Endothelial cell of umbilical vein (primary cell): ENCODE results near the gene TMEM178B. TPM values are rescaled to one million over a fixed set of nuclear protein-coding genes. Genes with fewer than 3 reads are reported as not detected.

Experiments used
- BruUV-seq: library from RNA; stranded (reverse); fragments of 400-500 nt; replicated peaks from 2 replicates; lab custom pipeline; 2021; lab: Mats Ljungman, UMichigan
- CTCF ChIA-PET: fragments of 300-600, 350-600 bp; sonication (Branson Sonifier 250); formaldehyde crosslinking; loops from one replicate; lab custom pipeline; 2021; ENCODE audit warnings: antibody characterized with exemption, inconsistent platforms; lab: Charles Lee
- POLR2A ChIA-PET: fragments of 300-600, 350-600 bp; sonication (Branson Sonifier 250); formaldehyde crosslinking; loops from one replicate; lab custom pipeline; 2021; ENCODE audit warnings: antibody characterized with exemption, inconsistent platforms; lab: Charles Lee
- DNase-seq: peaks from one replicate; pipeline ENCODE4 v3.0.0-alpha.2; 2011; ENCODE audit warnings: low read depth, low spot score
- FAIRE-seq: peaks from 2 replicates; lab custom pipeline; 2011; peaks lifted over from hg19 to GRCh38; lab: Jason Lieb, UNC
- H2AFZ ChIP-seq: 2 replicates; pipeline ENCODE4 v1.6.0; 2012; ENCODE audit warnings: low read depth, low read length, control low read depth, inconsistent platforms
- H3K27ac ChIP-seq: 2 replicates; pipeline ENCODE4 v1.5.1; 2011; ENCODE audit warnings: low read depth, mild to moderate bottlenecking, control low read depth, low read length, moderate library complexity; ENCODE audit not compliant: insufficient read depth
- H3K27me3 ChIP-seq, 2 experiments: 2 replicates each; pipeline versions ENCODE4 v1.6.0 to v1.6.1; 2011; ENCODE audit warnings: low read length in 2 of 2, mixed read lengths in 1 of 2; ENCODE audit not compliant: control insufficient read depth in 2 of 2, insufficient read depth in 2 of 2
- H3K36me3 ChIP-seq, 2 experiments: 2 replicates in 1 of 2; 3 replicates in 1 of 2; pipeline ENCODE4 v1.5.1; 2011; ENCODE audit warnings: low read length in 2 of 2, mild to moderate bottlenecking in 1 of 2, moderate library complexity in 1 of 2; ENCODE audit not compliant: control insufficient read depth in 2 of 2, insufficient read depth in 2 of 2; ENCODE audit errors: extremely low read depth in 1 of 2
- H3K4me1 ChIP-seq: 3 replicates; pipeline ENCODE4 v1.5.1; 2011; ENCODE audit warnings: mild to moderate bottlenecking, low read length; ENCODE audit not compliant: control insufficient read depth, insufficient read depth; ENCODE audit errors: extremely low read depth
- H3K4me2 ChIP-seq: 2 replicates; pipeline ENCODE4 v1.6.1; 2011; ENCODE audit warnings: low read length, control low read depth, mixed read lengths; ENCODE audit not compliant: insufficient read depth
- H3K4me3 ChIP-seq, 3 experiments: fragments of 200-600 bp in 1 of 3; sonication (generic), shearing (Covaris generic) in 1 of 3; replicated peaks in 1 of 3; 2 replicates each; pipeline ENCODE4 v1.5.1; 2011 to 2016; ENCODE audit warnings: control low read depth in 3 of 3, low read length in 3 of 3, mild to moderate bottlenecking in 2 of 3, inconsistent platforms in 1 of 3, low read depth in 1 of 3, moderate library complexity in 1 of 3; ENCODE audit not compliant: insufficient read depth in 1 of 3
- H3K79me2 ChIP-seq: 2 replicates; pipeline ENCODE4 v1.6.0; 2012; ENCODE audit warnings: low read length, inconsistent platforms; ENCODE audit not compliant: control insufficient read depth, insufficient read depth
- H3K9ac ChIP-seq: replicated peaks from 2 replicates; pipeline ENCODE3; 2011; ENCODE audit warnings: low read length, control low read depth; ENCODE audit not compliant: insufficient read depth; ENCODE audit errors: extremely low read depth
- H3K9me1 ChIP-seq: replicated peaks from 3 replicates; pipeline ENCODE4 v1.6.0; 2011; ENCODE audit warnings: mild to moderate bottlenecking, low read length; ENCODE audit not compliant: control insufficient read depth, insufficient read depth; ENCODE audit errors: extremely low read depth
- H3K9me3 ChIP-seq: replicated peaks from 2 replicates; pipeline ENCODE4 v1.5.1; 2012; ENCODE audit warnings: low read length, inconsistent platforms; ENCODE audit not compliant: control insufficient read depth, insufficient read depth
- H4K20me1 ChIP-seq: replicated peaks from 2 replicates; pipeline ENCODE3; 2011; ENCODE audit warnings: mild to moderate bottlenecking, low read length; ENCODE audit not compliant: control insufficient read depth, insufficient read depth; ENCODE audit errors: extremely low read depth
- CTCF ChIP-seq, 2 donors: IDR thresholded peaks; 1 replicate in 1 of 2; 2 replicates in 1 of 2; pipeline ENCODE4 v1.5.1; 2011; ENCODE audit warnings: low read length in 2 of 2, mild to moderate bottlenecking in 2 of 2, moderate library complexity in 2 of 2, control low read depth in 1 of 2, inconsistent platforms in 1 of 2, low read depth in 1 of 2; ENCODE audit not compliant: insufficient read depth in 1 of 2; ENCODE audit errors: extremely low read depth in 1 of 2
- EZH2 ChIP-seq: IDR thresholded peaks from 2 replicates; pipeline ENCODE4 v1.6.1; 2012; ENCODE audit warnings: borderline replicate concordance, low read depth, mild to moderate bottlenecking, moderate library complexity, low read length, inconsistent platforms; ENCODE audit not compliant: severe bottlenecking
- FOS ChIP-seq: IDR thresholded peaks from 2 replicates; pipeline ENCODE4 v1.6.1; 2011; ENCODE audit warnings: mild to moderate bottlenecking, low read length, moderate library complexity, borderline replicate concordance; ENCODE audit not compliant: insufficient read depth
- GATA2 ChIP-seq: IDR thresholded peaks from 2 replicates; pipeline ENCODE4 v1.7.0; 2011; ENCODE audit warnings: low read depth, mild to moderate bottlenecking, moderate library complexity, mixed read lengths, low read length; ENCODE audit not compliant: insufficient read length, insufficient read depth
- JUN ChIP-seq: IDR thresholded peaks from 2 replicates; pipeline ENCODE4 v1.6.1; 2011; ENCODE audit warnings: borderline replicate concordance, low read depth; ENCODE audit not compliant: insufficient read length, insufficient read depth
- MAX ChIP-seq: IDR thresholded peaks from 2 replicates; pipeline ENCODE4 v1.6.1; 2011; ENCODE audit not compliant: insufficient read depth, insufficient read length
- MYC ChIP-seq: IDR thresholded peaks from one replicate; pipeline ENCODE4 v1.6.1; 2011; ENCODE audit warnings: mild to moderate bottlenecking, low read depth, low read length
- POLR2A ChIP-seq: IDR thresholded peaks from 2 replicates; pipeline ENCODE4 v1.6.1; 2012; ENCODE audit warnings: low read depth, mild to moderate bottlenecking, control low read depth, low read length
- POLR2AphosphoS5 ChIP-seq: IDR thresholded peaks from 2 replicates; pipeline ENCODE4 v1.6.1; 2012; ENCODE audit warnings: low read depth, mild to moderate bottlenecking, control low read depth, low read length, moderate library complexity; ENCODE audit not compliant: insufficient read depth
- dilution Hi-C: fragments of 300-500 bp; cut with MboI; formaldehyde crosslinking; loops from one replicate; pipeline ENCODE4 v1.15.0; 2019; ENCODE audit warnings: low sequenced_read_pairs; ENCODE audit not compliant: extremely low pct_ligation_motif_present
- intact Hi-C: fragments of 100-400 bp; cut with micrococcal nuclease; formaldehyde crosslinking; loops from one replicate; pipeline ENCODE4 v1.10.0; 2022
- polyA plus RNA-seq, 4 experiments: library from polyadenylated mRNA; depleted of rRNA in 3 of 4; stranded (reverse) in 3 of 4; unstranded in 1 of 4; fragments of >200 nt; gene quantifications; 2 replicates each; pipeline versions ENCODE4 v1.2.1 to v1.2.3, GENCODE V29; 2011 to 2012; ENCODE audit warnings: missing spikeins in 1 of 4
- total RNA-seq: library from RNA; stranded (reverse); gene quantifications from 2 replicates; pipeline ENCODE4 v1.2.3, GENCODE V29; 2021

The TMEM178B gene
- total and polyA plus RNA-seq, 2 donors (not counting 3 experiments of a cell fraction or from before 2014, with no cell fraction given) = not detected

GRCh38 chr7:141386881-141387280, 313.0 kb downstream of the TMEM178B start:
- no peak overlapping the region for H3K4me3 ChIP-seq
- H3K36me3 ChIP-seq = no peaks in the 10 kb centered on the region
- H3K79me2 ChIP-seq = no peaks in the 10 kb centered on the region
- no peak overlapping the region for H3K4me2 ChIP-seq
- no TSS peak for BruUV-seq
- H2AFZ ChIP-seq = no peak overlapping the region
- intact Hi-C loops (no loop called here), dilution Hi-C loops (no loop called here)
- H3K9me1 ChIP-seq = no peaks in the 10 kb centered on the region
- H3K27ac ChIP-seq = no peak overlapping the region
- no peaks in the 10 kb centered on the region for H4K20me1 ChIP-seq
- DNase-seq = no peak
- H3K9me3 ChIP-seq = no peaks in the 10 kb centered on the region
- TF ChIP-seq EZH2 = no peak
- no peak for TF ChIP-seq FOS
- no peak for TF ChIP-seq POLR2AphosphoS5
- no peak for TF ChIP-seq JUN
- no peak for TF ChIP-seq GATA2
- no peak for TF ChIP-seq MYC
- TF ChIP-seq CTCF (IDR thresholded peaks at IDR 0.05; ENCODE audit: extremely low read depth in 1 of 2, insufficient read depth in 1 of 2, low read depth in 1 of 2, low read length in 2 of 2) = no peak
- TF ChIP-seq MAX = no peak
- no peak for TF ChIP-seq POLR2A
- POLR2A ChIA-PET = no interaction called here
- no peaks in the 10 kb centered on the region for H3K4me1 ChIP-seq
- CTCF ChIA-PET = no interaction called here
- no peaks in the 10 kb centered on the region for H3K27me3 ChIP-seq
- FAIRE-seq = no peak
- no peak overlapping the region for H3K9ac ChIP-seq
